Hair follicle dermal papilla cell (primary cell): ENCODE results near the gene JAKMIP1. TPM values are rescaled to one million over a fixed set of nuclear protein-coding genes. Genes with fewer than 3 reads are reported as not detected.

ENCODE experiments used
- total RNA-seq: library from RNA; depleted of rRNA; stranded (reverse); fragments of >200 nt; gene quantifications from 2 replicates; pipeline ENCODE4 v1.2.3, GENCODE V29; 2012

The JAKMIP1 gene
- total RNA-seq: not detected in 2 replicates

GRCh38 chr4:6200011-6200921 lies at the start of gene JAKMIP1:
Gene JAKMIP1, minus strand, starts transcription at chr4:6200549. Its CDS starts 87,699 bp downstream, at chr4:6112850.

DNA sequence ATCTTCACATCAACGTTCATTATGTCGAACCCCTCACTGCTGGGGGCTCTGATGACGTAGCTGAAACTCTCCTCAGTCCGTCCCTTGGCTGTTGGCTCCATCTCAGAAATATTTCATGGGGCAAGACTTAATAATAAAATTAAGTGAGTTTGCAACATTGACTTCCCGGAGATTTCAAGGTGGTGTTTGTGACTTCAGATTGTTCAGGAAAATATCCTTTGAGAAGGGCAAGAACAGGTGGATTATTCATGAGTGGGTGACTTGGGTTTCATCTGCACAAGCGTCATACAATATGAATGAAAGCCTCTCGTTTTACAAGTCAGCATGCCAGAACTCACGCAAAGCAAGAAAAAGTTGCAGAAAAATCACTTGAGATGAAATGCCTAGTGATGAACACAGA lies 182.0 kb downstream of the JAKMIP1 start, which contains the start of gene C4orf50:
TSS of gene C4orf50 (minus strand) at position 101 of the 400 bp plus-strand sequence.

Other genes starting within 250 kb of the JAKMIP1 start
- gene C4orf50, start 182.1 kb downstream of the JAKMIP1 start, total RNA-seq: not detected in 2 replicates
- 23.5 and 30.5 TPM in 2 replicates for gene WFS1, start 69.3 kb upstream of the JAKMIP1 start, total RNA-seq